PC-9 (cell line): ENCODE results near the gene HLA-A.

Source experiments
- CTCF ChIP-seq: fragments of 200-600 bp; sonication (generic); conservative IDR thresholded peaks from 2 replicates; pipeline ENCODE4 v1.6.1; 2017; ENCODE audit warnings: mixed run types, antibody characterized with exemption, mild to moderate bottlenecking, moderate library complexity
- EZH2 ChIP-seq: fragments of 200-600 bp; sonication (generic); IDR thresholded peaks from 2 replicates; pipeline ENCODE4 v1.8.0; 2017; ENCODE audit warnings: antibody characterized with exemption, low read depth

GRCh38 chr6:29955783-29956182, 13.5 kb downstream of the HLA-A start:
- TF ChIP-seq CTCF (no peak), EZH2 (no peak)
